Embryonic facial prominence (tissue), 1 donor: ENCODE data around the gene TCN1.
A peak's percentile ranks its signal among the peaks of the same experiment; 100 is the strongest.
"Not testable (repeated sequence)": the region's sequence is repeated elsewhere in the genome, so short reads cannot be mapped to it uniquely, and the experiment has no call there.

Experiments
- DNase-seq: peaks from one replicate; pipeline ENCODE4 v3.0.0-alpha.2; 2016; ENCODE audit errors: extremely low spot score

The TCN1 gene, protein sequence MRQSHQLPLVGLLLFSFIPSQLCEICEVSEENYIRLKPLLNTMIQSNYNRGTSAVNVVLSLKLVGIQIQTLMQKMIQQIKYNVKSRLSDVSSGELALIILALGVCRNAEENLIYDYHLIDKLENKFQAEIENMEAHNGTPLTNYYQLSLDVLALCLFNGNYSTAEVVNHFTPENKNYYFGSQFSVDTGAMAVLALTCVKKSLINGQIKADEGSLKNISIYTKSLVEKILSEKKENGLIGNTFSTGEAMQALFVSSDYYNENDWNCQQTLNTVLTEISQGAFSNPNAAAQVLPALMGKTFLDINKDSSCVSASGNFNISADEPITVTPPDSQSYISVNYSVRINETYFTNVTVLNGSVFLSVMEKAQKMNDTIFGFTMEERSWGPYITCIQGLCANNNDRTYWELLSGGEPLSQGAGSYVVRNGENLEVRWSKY

GRCh38 chr11:59866397-59866796 is at the start of gene TCN1:
Gene TCN1 (minus strand): TSS chr11:59866487. CDS start chr11:59866470, 17 bp downstream.
- DNase-seq: no peak

- DNase-seq: not testable (repeated sequence)
Observed at GRCh38 chr11:59903569-59903968, 37.3 kb upstream of the TCN1 start.

DNA sequence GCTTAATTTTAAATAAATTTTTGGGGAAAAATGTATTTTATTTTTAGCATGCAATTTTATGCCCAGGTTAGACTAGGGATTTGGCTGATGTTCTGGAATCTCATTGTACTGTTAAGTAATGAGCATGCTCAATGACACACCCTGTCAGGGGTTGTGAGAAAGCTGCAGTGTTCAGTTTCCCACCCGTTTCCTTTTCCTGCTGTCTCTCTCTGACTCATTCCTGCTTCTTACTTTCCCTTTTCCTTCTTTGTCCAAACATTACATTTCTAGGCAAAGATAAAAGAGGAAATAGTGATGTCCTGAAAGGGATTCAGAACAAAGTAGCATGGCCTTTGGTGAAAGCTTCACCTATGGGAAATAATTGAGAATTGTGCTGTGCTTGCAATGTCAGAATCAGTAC is 35.0 kb upstream of the TCN1 start:
- no peak for DNase-seq

GRCh38 chr11:59900366-59901126 is 34.3 kb upstream of the TCN1 start:
- DNase-seq: peak; percentile 9

DNA sequence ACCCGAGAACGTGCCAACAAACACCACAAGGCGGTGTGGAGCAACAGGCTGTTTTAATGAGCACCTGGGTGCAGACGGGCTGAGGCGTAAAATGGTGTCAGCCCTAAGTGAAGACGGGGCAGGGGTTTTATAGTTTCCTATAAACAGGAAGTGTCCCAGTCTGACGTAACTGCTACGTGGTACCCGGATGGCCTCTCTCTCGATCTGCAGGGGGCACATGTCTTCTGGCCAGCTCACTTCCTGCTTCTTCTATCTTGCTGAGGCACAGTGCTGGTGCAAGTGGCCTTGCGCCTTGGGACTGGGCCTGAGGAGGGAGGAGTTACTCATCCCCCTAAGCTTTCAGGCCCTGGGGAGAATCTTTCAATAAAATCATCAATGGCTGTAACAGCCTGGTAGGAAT is 33.2 kb upstream of the TCN1 start:
- DNase-seq: no peak

DNA sequence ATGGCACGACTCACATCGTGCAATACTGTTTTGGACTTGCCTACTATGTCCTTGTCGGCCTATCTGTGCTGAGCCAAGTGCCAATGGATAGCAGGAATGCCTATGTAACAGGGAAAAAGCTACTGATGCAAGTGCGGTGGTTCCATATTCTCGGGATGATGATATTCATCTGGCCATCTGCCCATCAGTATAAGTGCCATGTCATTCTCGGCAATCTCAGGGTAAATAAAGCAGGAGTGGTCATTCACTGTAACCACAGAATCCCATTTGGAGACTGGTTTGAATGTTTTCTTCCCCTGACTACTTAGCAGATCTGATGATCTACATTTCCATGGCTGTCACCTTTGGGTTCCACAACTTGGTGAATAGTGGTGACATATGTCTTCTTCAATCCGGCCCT is 32.4 kb upstream of the TCN1 start:
- no peak for DNase-seq

DNA sequence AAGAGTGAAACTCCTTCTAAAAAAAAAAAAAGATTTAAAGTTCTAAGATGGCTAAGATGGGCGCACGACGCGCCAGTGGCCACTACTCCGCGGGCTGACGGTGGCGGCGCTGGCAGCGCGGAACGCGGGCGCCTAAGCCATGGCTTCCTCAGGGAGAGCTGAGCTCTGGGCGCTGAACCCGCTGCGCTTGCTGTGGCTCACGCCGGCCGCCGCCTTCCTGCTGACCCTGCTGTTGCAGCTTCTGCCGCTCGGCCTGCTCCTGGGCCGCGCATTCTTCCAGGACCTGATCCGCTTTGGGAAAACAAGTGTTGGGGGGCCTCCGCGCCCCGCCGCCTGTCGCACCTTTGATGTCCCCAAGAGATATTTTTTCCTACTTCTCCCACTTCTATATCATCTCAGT is 31.8 kb upstream of the TCN1 start:
- no peak for DNase-seq

- no peak for DNase-seq
Observed at GRCh38 chr11:59894616-59895015, 28.3 kb upstream of the TCN1 start.

GRCh38 chr11:59891781-59892181 is 25.5 kb upstream of the TCN1 start:
- no peak for DNase-seq

DNA sequence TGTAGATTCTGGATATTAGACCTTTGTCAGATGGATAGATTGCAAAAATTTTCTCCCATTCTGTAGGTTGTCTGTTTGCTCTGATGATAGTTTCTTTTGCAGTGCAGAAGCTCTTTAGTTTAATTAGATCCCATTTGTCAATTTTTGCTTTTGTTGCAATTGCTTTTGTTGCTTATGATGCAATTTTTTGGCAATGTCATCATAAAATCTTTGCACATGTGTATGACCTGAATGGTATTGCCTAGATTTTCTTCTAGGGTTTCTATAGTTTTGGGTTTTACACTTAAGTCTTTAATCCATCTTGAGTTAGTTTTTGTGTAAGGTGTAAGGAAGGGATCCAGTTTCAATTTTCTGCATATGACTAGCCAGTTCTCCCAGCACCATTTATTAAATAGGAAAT is 20.9 kb upstream of the TCN1 start:
- DNase-seq: not testable (repeated sequence)

DNA sequence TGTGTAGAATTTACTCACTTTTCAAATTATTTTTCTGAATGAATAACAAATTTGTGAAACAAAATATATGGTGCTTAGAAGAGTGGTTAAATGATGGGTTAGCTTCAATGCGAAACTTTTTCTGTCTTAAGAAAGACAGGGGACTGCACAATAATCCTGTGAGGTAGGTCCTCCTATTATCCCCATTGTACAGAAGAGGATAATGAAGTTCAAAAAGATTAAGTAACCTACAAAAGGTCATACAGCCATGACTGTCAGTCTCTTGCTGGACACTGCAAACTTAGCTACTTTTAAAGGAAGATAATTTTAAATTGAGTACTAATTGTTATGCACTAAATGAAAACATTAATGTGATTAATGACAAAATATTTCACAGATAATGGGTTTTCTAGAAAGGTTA is 17.3 kb upstream of the TCN1 start:
- DNase-seq: no peak

DNA sequence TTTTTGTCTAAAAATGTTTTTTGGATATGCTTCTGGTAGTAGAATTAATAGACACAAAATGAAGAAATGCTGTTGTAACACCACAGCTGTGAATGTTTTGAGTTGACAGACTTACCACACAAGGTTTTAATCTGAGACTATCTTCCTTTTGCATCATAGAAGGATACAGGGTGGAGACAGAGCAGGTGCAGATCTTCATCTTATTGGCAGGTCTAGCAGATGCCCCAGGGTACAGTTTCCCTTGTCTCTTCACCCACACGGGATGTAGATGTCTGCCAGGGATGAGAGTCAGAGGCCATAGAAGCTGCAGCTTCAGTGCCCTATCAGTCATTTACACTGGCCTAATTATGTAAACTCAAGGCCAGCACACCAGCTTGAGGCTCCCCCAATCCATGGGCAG is 13.3 kb upstream of the TCN1 start:
- DNase-seq: no peak

DNA sequence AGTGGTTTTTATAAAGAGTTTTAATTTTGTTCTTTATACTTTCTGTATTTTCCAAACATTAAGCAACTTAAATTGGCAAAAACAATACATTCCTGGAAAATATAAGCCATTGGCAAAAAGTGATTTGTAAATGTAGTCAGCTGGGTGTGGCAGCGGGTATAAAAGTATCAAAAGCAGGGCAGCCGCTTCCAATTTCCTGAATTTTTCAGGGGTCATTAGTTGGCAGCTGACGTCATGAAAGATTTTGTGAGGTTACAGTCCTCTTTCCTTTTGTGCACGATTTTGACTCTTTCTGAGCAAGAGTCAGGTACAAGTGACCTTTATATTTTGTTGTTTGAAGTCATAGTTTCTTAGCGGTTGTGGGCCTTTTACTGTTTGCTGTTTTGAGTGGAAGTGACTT is 12.3 kb upstream of the TCN1 start, which contains the start of gene OOSP3:
TSS of gene OOSP3 (plus strand) at position 208 of the 400 bp plus-strand sequence. CDS start at position 235, 27 bp downstream.
- no peak for DNase-seq

GRCh38 chr11:59877784-59878183 is 11.5 kb upstream of the TCN1 start:
- DNase-seq: no peak

GRCh38 chr11:59877325-59877724 is 11.0 kb upstream of the TCN1 start:
- DNase-seq: no peak

GRCh38 chr11:59875856-59876519 is 9.7 kb upstream of the TCN1 start:
- no peak for DNase-seq

GRCh38 chr11:59872076-59872475 is 5.8 kb upstream of the TCN1 start:
- no peak for DNase-seq

DNA sequence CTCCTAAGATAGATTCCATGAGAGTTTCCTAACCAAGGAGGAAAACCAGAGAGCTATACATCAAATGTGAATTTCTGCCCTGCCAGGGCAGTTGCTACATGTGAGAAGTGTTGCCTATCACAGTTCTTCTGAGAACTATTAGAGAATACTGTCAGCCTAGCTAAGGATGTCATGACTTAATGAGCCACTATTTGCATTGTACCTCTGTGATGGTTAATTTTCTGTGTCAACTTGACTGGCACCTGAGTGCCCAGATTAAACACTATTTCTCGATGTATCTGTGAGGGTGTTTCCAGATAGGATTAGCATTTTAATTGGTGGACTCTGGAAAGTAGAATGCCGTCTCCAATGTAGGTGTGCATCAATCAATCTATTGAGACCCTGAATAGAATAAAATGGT is 1.7 kb upstream of the TCN1 start:
- no peak for DNase-seq

DNA sequence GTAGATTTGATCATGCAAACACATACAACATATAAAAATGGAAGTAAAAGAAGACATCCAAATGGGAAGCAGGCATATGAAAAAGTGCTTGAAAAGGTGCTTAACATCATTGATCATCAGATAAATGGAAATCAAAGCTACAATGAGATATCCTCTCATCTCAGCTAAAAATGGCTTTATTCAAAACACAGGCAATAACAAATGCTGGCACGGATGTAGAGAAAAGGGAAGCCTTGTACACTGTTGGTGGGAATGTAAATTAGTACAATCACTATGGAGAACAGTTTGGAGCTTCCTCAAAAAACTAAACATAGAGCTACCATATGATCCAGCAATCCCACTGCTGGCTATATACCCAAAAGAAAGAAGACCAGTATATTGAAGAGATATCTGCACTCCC is 549 bp upstream of the TCN1 start:
- no peak for DNase-seq

- no peak for DNase-seq
Observed at GRCh38 chr11:59865031-59865430, 1.3 kb downstream of the TCN1 start.

DNA sequence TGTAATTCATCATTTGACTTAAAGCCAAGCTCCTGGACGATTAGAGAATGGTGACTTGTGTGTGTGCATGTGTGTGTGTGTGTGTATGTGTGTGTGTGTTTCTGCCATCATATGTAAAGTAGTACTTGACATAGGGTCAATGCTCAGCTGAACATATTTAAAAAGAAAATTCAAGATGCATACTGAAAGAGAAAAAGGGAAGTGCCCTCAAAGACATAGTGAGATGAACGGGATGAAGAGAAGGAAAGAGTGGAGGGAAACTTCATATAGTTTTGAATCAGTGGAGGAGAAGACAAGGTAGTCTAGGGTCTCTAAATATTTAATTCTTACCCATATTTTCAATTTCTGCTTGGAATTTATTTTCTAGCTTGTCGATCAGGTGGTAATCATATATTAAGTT is 4.0 kb downstream of the TCN1 start:
- no peak for DNase-seq

GRCh38 chr11:59859673-59860072 is 6.6 kb downstream of the TCN1 start:
- no peak for DNase-seq
